GM21737 (cell line): Measurements from ENCODE around the gene TBPL2.
A peak's percentile ranks its signal among the peaks of the same experiment; 100 is the strongest.
"Not testable (repeated sequence)": the region's sequence is repeated elsewhere in the genome, so short reads cannot be mapped to it uniquely, and the experiment has no call there.

Experiments used
- ATAC-seq: cut with Tn5 transposase; IDR thresholded peaks from one replicate; pipeline ENCODE4 v1.9.1; 2021; ENCODE audit warnings: mild to moderate bottlenecking, moderate library complexity; ENCODE audit not compliant: unreplicated experiment

TBPL2 gene

DNA sequence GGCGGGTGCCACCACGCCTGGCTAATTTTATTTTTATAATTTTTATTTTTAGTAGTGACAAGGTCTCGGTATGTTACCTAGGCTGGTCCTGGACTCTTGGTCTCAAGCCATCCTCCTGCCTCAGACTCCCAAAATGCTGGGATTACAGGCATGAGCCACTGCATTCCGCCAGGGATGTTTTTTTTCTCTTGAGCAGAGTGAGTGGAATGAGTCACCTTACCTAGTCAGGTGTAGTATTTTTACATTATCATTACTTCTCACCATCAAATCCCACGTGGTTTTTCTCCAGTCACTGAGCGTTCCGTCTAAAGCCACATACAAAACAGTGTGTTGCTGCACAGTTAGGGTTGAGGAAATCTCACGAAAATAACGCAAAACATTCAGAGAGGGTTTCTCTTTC, 870 bp upstream of the TBPL2 start:
- ATAC-seq, result no peak

DNA sequence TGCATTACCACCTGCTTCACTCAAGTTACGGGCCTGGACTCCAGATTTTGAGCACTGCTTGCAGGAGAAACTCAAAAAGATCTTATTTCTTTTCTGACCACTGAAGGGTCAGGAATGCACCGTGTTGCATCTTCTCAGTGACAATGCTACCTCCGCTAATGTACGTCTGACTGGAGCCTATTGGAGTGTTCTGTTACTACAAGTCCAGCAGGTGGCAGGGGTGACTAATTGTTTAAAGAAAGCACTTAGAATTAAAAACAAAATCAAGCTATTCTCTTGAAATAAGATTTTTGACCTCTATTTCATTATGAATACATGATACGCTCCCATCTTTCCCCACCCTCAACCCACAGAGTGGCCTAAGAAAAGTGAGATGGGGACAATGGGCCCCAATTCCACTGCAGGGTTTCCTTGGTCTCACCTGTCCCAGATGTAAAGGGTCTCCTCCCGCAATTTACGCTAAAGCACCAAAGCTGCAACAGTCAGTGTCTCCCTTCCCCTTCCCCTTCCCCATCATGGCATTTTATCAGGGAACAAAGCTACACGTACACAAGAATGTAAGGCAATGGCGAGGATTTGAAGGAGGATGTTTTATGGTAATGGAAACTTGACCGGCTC, 2.2 kb downstream of the TBPL2 start:
- no peak for ATAC-seq

DNA sequence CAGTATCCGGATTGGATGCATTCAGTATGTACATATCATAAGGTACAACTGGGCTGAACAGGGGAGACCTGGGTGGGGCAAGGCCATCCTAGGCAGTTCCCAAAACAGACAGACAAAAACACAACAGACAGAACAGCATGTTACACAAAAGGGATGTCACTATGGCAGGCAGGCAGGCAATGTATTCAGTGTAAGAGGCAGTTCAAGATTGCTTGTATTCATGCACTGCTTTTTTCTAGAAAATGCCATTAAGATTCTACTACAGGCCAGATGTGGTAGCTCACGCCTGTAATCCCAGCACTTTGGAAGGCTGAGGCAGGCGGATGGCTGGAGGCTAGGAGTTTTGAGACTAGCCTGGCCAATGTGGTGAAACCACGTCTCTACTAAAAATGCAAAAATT, 3.5 kb downstream of the TBPL2 start:
- ATAC-seq, result no peak

DNA sequence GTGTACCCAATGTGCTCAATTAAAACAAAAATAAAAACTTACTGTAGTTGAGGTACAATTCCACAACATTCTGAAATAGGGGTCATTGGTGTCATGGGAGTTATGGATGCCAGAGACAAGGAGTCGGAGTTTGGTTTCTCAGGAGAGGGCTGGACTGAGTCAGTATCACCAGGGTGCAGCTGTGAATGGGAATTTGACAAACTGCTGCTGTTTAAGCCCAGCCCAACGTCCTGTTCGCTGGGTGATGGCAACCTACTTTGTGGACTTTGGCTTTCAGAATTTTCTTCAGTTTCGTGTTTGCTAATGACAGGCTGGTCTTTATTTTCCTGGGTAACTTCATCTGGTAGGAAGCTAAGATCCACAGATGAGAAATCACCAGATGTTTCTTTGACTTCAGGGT, 3.9 kb downstream of the TBPL2 start:
- no peak for ATAC-seq

DNA sequence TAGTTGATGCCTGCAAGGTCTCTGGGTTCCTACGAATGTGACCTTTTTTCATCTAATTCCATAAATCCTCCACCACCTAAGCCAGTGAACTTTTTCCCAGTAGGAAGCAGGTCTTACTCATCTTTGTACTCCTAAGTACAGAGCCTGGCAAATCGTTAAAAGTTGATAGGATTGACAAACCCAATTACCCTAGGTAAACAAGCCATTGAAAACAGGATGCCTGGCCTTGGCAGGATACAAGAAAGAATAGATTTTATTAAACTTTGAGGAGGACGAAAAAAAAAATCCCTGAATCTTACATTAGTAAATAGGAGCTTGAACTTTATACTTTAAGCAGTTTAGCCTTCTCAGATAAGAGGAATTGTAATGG, 5.6 kb downstream of the TBPL2 start:
- ATAC-seq, result no peak

DNA sequence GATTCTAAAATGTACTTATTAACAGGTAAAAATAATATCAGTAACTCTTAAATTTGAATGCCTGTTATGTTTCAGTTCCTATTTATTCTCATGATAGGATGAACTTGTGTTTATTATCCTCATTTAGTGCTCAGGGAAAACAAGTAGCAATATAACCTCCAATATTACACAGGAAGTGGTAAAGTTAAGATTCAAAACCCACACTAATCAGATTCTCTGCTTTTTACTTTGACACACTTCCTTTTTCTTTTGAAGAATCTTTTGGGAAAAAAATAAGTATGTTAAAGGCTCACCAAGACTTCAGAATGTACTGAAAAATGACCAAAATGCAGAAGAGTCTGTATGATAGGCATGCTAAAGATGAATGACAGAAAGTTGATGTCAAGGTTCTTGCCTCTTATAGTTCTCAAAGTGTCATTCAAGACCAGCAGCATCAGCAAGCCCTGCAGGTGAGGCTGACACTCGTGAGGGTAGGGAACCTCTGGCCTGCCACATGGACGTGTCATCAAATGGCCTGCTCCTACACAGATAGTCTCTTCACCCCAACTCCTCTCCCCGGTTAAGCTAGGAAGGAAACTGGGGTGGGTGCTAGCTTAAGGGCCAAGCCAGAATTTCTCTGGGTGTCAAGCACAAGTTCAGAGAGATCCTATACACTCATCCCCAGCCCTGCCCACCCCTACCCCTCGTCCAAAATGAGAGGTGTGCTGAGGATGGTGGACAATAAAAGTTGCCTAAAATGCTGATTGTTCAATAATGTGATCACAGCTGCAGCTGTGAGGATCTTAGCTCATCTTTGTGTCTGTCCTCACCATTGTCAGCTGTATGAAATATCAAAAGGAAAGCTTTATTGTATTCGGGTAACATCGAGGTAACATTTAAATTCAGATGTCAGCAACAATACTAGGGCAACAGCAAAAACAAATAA, 6.3 kb downstream of the TBPL2 start:
- ATAC-seq, result no peak

DNA sequence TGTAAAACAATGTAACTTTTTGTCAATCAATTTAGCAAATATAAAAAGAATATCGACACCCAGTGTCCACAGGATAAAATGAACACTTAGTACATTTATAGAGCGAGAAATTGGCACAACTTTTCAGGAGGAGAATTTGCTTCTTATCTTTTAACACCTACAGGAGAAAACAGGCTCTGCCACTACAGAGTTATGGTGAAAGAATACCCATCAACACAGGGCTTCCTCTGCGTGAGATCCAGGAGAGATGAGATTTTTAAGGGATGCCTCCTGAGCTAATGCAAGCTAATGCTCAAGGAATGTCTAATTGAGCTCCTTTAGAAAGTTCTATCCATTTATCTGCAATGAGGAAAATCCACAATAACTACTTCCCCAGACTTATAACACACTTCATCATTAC, 7.8 kb downstream of the TBPL2 start:
- ATAC-seq, result no peak

DNA sequence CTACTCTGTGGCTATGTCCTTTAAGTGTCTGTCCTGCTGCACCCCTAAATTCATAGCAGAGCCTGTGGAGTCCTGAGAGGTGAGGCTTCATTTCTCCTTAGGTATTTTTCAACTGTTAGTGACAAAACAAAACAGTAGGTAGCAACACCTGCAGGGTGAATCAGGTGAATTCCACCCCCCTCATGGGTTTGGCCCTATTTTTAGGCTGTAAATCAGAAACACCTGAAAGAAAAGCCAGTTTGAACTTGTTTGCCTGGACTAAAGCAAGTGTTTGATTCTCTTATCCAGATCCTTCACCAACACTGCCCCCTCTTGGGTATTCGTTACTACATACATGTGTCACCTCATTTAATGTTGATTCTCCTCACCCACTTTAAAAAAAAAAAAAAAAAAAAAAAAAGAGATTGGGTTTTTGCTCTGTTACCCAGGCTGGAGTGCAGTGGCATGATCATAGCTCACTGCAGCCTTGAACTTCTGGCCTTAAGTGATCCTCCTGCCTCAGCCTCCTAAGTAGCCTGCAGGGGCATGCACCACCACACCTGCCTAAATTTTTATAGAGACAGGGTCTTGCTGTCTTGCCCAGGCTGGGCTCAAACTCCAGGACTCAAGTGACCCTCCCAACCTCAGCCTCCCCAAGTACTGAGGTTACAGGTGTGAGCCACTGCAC, 10.3 kb downstream of the TBPL2 start:
- no peak for ATAC-seq

DNA sequence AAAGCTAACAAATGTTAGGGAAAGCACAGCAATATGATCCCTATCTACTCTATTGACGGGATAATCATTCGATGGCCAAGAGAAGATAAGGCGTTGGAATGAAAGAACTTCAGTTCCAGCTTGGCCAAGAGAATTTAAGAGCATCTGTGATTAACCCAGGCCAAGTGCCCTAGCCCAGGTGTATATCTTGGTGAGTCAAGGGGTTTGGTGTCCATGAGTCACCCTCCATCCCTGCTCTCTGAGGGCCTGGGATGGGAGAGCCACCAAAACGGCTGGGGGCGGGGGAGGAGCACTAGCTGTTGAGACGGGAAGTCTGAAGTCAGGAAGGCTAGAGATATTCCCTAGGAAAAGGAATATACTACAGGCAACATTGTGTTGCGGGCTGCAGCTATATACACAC, 13.0 kb downstream of the TBPL2 start:
- ATAC-seq, result no peak

DNA sequence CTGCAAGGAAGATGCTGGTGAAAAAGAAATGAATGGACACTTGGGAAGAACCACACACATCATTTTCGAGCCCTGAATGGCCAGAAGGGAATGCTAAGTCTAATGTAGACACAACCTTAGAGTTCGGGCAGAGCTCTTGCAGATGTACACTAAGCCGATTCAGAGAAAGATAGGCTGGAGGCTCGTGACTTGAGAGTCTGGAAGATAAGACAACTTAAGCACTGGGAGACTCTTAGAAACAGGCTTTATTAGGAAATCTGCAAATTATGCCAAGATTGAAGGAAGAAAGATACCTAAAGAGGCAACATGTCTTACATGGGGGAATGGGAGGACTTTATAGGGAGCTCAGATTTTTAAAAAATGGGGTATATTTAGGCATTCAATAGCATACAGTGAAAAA, 13.5 kb downstream of the TBPL2 start:
- no peak for ATAC-seq

DNA sequence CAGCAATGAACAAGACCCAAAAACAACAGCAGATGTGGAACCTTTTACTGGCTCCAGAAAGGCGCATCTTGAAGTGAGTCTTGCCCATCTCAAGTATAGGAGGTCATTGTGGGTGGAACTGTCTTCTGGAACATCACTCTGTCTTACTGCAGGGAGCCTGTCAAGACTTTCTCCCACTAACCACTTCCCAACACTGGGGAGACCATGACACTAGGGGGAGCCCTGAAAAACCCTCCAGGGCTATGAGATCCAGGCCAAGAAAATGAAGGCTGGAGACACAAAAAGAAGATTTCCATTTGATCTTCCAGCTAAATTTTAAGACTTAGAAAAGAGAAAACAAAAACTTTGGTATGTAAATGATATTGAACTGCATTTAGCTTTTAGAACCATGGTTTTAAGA, 15.3 kb downstream of the TBPL2 start:
- no peak for ATAC-seq

DNA sequence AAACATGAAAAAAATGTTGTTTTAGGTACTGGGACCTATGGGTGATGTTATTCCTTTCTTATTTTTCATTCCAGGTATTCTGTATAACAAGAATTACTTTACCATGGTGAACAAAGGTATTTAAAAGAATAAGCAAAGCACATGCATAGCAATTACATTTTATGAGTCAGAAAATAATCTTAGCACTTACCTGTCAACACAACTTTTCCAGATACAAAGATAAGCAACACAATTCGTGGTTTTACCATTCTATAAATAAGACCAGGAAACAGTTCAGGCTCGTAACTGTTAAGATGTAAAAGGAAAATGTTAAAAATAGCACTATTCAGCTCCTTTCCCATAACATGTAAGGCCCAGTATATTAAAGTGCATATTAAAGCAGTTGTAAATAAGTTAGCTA, 16.4 kb downstream of the TBPL2 start:
- no peak for ATAC-seq

DNA sequence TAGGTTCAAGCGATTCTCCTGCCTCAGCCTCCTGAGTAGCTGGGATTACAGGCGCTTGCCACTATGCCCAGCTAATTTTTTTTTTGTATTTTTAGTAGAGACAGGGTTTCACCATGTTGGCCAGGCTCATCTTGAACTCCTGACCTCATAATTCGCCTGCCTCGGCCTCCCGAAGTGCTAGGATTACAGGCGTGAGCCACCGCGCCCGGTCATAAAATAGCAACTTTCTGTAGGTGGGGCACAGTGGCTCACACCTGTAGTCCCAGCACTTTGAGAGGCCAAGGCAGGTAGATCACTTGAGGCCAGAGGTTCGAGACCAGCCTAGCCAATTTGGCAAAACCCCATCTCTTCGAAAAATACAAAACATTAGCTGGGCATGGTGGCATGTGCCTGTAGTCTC, 18.1 kb downstream of the TBPL2 start:
- ATAC-seq, result not testable (repeated sequence)

DNA sequence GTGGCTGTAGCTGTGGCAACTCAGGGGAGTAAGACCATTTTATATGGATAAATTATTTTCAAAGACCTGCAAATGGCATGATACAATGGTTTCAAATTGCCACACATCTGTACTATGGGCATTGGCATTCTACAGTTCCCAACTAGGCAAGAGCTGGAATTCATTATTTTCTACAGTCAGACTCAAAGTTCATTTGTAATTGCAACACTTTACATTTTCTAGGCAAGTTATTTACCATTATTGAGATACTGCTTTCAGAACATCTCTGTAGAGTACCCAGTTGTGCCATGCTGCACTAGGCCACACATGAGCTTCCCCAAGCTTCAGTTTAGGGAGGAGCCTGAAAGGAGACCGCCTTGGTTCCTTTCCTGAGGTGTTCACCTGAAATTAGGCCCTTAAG, 20.8 kb downstream of the TBPL2 start:
- no peak for ATAC-seq

DNA sequence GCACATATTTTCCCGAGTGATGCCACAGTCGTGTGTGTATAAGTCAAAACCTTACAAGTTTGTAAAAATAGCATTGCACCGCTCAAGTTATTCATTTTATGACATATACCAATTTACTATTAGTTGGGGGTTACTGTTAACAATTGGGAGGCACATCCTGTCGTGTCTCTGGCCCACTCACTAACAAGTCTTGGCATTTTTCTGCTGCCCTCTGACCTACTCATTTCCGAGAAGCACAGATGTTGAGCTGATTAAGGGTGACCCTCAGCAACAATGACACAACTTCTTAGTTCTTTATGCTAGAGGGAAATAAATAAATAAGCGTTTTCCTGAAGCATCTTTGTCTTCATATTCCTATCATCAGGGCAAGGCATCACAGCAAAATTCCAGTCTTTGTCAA, 22.0 kb downstream of the TBPL2 start:
- ATAC-seq, result no peak

DNA sequence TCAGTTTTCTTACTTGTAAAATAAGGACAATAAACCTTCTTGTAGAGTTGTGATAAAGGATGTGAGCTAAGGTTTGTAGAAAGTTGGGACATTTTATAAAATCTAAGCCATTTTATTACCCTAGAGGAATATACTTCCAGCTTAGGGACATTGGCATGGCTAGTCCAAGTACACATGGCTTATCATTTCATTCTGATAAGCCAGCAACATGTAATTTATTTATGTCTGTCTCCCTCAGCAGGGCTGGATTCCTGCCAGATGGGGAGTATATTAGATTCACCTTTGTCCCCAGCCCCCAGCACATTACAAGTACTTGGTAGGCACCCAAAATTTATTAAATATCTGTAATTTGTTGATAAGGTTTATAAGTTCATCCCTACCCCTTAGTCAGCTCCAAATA, 22.5 kb downstream of the TBPL2 start:
- ATAC-seq, result no peak

DNA sequence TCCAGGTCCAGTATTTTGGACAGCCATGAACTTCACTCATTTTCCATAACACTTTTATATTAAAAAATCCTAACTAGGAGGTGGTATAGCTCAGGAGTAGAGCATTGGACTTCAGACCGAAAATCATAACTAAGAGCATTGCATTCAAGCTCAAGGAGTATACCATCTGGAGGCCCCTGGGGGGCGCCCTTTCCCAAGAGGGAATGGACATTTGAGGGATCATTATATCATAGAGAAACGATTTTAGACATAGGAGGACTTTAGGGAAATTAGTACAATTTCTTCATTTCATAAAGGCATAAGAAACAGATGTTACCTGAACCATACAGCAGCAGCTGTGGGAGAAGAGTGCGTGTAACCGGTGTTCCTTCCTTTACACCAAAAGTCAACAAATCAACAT, 23.6 kb downstream of the TBPL2 start:
- ATAC-seq, result no peak

DNA sequence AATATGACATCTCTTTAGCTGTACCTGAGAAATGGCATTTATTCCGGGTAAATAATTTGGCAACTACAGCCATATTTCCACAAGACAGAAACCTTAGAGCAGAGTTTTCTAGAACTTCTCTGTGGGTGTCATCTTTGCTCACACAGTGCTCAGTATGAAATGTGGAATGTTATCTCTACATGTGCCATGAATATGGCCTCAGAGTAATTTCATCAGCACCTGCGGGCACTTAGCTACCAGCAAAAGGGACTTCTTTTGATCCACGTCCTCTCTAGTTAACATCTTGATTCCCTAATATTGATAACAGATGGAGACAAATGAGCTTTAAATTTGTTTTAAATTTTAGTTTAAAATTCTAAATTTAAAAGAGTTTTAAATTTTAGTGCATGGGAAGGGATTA, 25.9 kb downstream of the TBPL2 start:
- no peak for ATAC-seq

DNA sequence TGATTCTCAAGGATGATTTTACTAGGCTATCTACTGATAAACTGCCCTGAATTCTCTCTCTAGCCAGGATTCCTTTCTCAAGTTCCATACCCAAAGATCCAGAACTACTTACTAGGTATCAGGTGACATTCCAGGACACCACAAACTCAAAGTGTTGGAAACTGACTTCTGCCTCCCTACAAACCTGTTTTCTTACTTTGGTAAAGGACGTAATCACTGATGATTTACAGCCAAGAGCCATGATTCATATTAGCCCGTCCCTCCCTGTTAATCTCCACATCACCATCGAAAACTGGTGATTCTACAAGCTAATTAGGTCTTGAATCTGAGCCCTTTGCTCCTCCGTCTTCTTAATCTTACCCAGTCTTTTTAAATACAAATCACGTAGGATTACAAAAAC, 27.7 kb downstream of the TBPL2 start:
- no peak for ATAC-seq

DNA sequence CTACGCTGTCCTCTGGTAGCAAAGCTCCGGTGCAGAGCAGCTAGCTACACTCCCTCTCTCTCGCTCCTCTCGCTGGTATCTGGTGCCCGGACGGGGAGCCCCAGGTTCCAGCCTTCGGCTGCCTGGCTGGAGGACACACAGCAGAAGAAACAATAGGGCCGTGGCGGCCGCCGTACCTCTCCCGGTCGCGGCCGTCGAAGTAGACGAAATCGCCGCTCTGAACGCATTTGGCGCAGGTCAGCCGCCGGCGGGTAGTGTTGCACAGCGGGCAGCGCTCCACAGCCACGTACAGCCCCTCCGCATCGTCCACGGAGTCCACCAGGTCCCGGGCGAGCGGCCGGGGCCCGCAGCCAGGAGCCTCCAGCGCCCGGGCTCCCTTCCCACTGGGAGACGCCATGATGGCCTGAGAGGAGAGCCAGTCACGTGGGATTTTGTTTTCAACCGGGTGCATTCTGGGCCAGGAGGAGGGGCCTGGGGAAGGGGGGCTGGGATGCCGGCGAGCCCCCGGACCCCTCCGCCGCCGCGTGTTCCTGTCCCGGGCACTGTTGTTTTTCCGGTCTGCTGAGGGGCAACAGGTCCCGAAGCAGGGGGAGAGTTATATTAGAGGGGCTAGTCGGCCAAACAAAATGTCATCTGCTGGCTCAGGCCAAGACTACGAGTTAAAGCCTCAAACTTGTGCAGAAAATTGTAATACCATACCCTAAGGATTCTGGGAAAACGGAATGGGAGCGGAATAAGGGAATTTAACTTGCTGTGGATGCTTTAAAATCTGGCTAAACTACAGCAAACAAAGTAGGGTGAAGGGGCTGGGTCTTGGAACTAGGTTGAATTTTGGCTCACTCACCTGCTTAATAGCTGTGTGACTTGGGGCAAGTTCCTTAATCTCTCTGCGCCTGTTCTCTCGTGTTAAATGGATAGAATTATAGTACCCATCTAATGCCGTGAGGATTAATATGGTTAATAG, 28.7 kb downstream of the TBPL2 start, which contains the start of gene ATG14:
ATG14 (minus strand) TSS at position 405 of the 964 bp plus-strand sequence; CDS start at position 397, 8 bp downstream.
- peak; percentile 89 for ATAC-seq

DNA sequence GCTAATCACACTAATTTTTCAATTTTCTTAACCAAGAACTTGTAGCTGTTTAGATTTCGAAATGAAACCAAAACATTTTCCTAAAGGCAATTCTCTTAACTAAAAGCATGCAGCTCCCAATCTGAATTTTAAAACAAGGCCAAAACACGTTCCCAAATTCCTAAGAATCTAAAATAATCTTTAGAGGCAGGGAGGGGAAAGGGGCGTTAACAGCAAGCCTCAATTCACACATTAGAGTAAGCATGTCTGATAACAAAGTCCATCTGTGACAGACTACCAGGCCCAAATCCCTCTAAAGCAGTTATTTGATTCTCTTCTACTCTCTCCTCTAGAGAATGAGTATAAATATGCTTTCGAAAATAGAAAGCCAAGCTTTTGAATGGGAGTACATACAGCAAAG, 29.5 kb downstream of the TBPL2 start:
- no peak for ATAC-seq
